Lower lobe of right lung (tissue), 2 donors: ENCODE results near the gene KRT78. TPM values are rescaled to one million over a fixed set of nuclear protein-coding genes. Genes with fewer than 3 reads are reported as not detected.

Source experiments
- ATAC-seq, 2 donors: fragments of 200-7000 bp; cut with Tn5 transposase; one replicate each; pipeline ENCODE4 v1.9.1; 2020 to 2022; ENCODE audit warnings: mild to moderate bottlenecking in 2 of 2, moderate library complexity in 2 of 2
- DNase-seq: peaks from one replicate; pipeline ENCODE4 v3.0.0-alpha.2; 2020
- H3K27ac ChIP-seq: fragments of 200-600 bp; one replicate; pipeline ENCODE4 v1.8.0; 2022
- H3K27me3 ChIP-seq: fragments of 200-600 bp; one replicate; pipeline ENCODE4 v1.8.0; 2022; ENCODE audit warnings: low read depth
- H3K36me3 ChIP-seq: fragments of 200-600 bp; one replicate; pipeline ENCODE4 v1.8.0; 2022; ENCODE audit warnings: mild to moderate bottlenecking
- H3K4me1 ChIP-seq: fragments of 200-600 bp; one replicate; pipeline ENCODE4 v1.8.0; 2022
- H3K4me3 ChIP-seq: fragments of 200-600 bp; one replicate; pipeline ENCODE4 v1.8.0; 2022; ENCODE audit warnings: mild to moderate bottlenecking
- H3K9me3 ChIP-seq: fragments of 200-600 bp; one replicate; pipeline ENCODE4 v1.8.0; 2022
- CTCF ChIP-seq: fragments of 200-600 bp; IDR thresholded peaks from one replicate; pipeline ENCODE4 v1.8.0; 2022; ENCODE audit warnings: antibody characterized with exemption, mild to moderate bottlenecking
- intact Hi-C: fragments of 100-400 bp; cut with DNase I; formaldehyde crosslinking; loops from one replicate; pipeline ENCODE4 v1.11.0; 2022
- total RNA-seq: library from RNA; stranded (reverse); fragmentation: NEBNext Ultra II Directional; extraction: Animal tissue kit (Norgen Biotek cat#: 25700); gene quantifications from one replicate; pipeline ENCODE4 v1.2.1, GENCODE V29; 2021
- donor health status: DM: no; HTN: yes; CAD: no; lungs with severe emphysema.

KRT78 gene
- total RNA-seq, 1 donor from 2014 or later: not detected

- no peaks in the 10 kb centered on the region for H3K36me3 ChIP-seq
- peaks cover 8% of the 10 kb centered on the region for H3K4me1 ChIP-seq
- intact Hi-C loops: no loop called here
- H3K4me3 ChIP-seq: no peak overlapping the region
- no peak for TF ChIP-seq CTCF
- ATAC-seq (no peak), DNase-seq (no peak)
- peaks cover 29% of the 10 kb centered on the region for H3K27me3 ChIP-seq
- no peak overlapping the region for H3K27ac ChIP-seq
- H3K9me3 ChIP-seq: no peaks in the 10 kb centered on the region
Measured at GRCh38 chr12:52811191-52812072, 37.4 kb downstream of the KRT78 start.

GRCh38 chr12:52810554-52810953 is 38.2 kb downstream of the KRT78 start:
- no peak for TF ChIP-seq CTCF
- intact Hi-C loops: no loop called here
- H3K27me3 ChIP-seq: peaks cover 32% of the 10 kb centered on the region

GRCh38 chr12:52809166-52809565 is 39.6 kb downstream of the KRT78 start:
- Histone ChIP-seq H3K4me1 (peaks cover 7% of the 10 kb centered on the region), H3K27me3 (peaks cover 34% of the 10 kb centered on the region), H3K27ac (no peak overlapping the region), H3K9me3 (no peaks in the 10 kb centered on the region), H3K36me3 (no peaks in the 10 kb centered on the region), H3K4me3 (no peak overlapping the region)
- TF ChIP-seq CTCF: no peak
- intact Hi-C loops: no loop called here
- DNase-seq: no peak
- no peak for ATAC-seq

More at GRCh38 chr12:52810554-52810953, 38.2 kb downstream of the KRT78 start:
- Histone ChIP-seq H3K4me1 (peaks cover 8% of the 10 kb centered on the region), H3K27ac (no peak overlapping the region), H3K9me3 (no peaks in the 10 kb centered on the region), H3K4me3 (no peak overlapping the region), H3K36me3 (no peaks in the 10 kb centered on the region)
- DNase-seq: no peak
- ATAC-seq: no peak

- Histone ChIP-seq H3K4me3 (no peak overlapping the region), H3K36me3 (no peaks in the 10 kb centered on the region), H3K9me3 (no peaks in the 10 kb centered on the region), H3K27ac (no peak overlapping the region), H3K4me1 (peaks cover 2% of the 10 kb centered on the region), H3K27me3 (peaks cover 34% of the 10 kb centered on the region)
- intact Hi-C loops: no loop called here
- TF ChIP-seq CTCF: no peak
- DNase-seq (no peak), ATAC-seq (no peak)
Measured at GRCh38 chr12:52808573-52809160, 40.1 kb downstream of the KRT78 start.

- H3K4me3 ChIP-seq: no peak overlapping the region
- no peaks in the 10 kb centered on the region for H3K36me3 ChIP-seq
- no peak for TF ChIP-seq CTCF
- intact Hi-C loops: no loop called here
- ATAC-seq: no peak
- no peaks in the 10 kb centered on the region for H3K4me1 ChIP-seq
- H3K9me3 ChIP-seq: no peaks in the 10 kb centered on the region
- H3K27me3 ChIP-seq: peaks cover 34% of the 10 kb centered on the region
- no peak for DNase-seq
- no peak overlapping the region for H3K27ac ChIP-seq
Measured at GRCh38 chr12:52807544-52808470, 41.0 kb downstream of the KRT78 start.
